A673 (cell line): ENCODE results near the gene CHDH. TPM values are rescaled to one million over a fixed set of nuclear protein-coding genes. Genes with fewer than 3 reads are reported as not detected.

Experiments
- BruUV-seq: library from RNA; stranded (reverse); fragments of 400-500 nt; replicated peaks from 2 replicates; lab custom pipeline; 2021; lab: Mats Ljungman, UMichigan
- CTCF ChIA-PET: fragments of 300-600 bp; sonication (Branson Sonifier 250); formaldehyde crosslinking; loops from one replicate; lab custom pipeline; 2022; ENCODE audit warnings: antibody characterized with exemption; lab: Charles Lee
- POLR2A ChIA-PET: fragments of 300-600 bp; sonication (Branson Sonifier 250); formaldehyde crosslinking; loops from one replicate; lab custom pipeline; 2022; ENCODE audit warnings: antibody characterized with exemption; ENCODE audit not compliant: low non-redundant PET; lab: Charles Lee
- DNase-seq: peaks from one replicate; pipeline ENCODE4 v3.0.0-alpha.2; 2015; ENCODE audit warnings: low spot score
- H3K27ac ChIP-seq: fragments of 200-600 bp; sonication (generic); 2 replicates; pipeline ENCODE4 v1.5.1; 2016; ENCODE audit warnings: mixed run types, low read depth, mild to moderate bottlenecking, mixed read lengths, antibody characterized with exemption, low read length; ENCODE audit not compliant: poor library complexity, severe bottlenecking
- H3K27me3 ChIP-seq: fragments of 200-600 bp; sonication (generic); replicated peaks from 2 replicates; pipeline ENCODE4 v1.6.1; 2017; ENCODE audit warnings: mixed run types, low read depth, mild to moderate bottlenecking, mixed read lengths, antibody characterized with exemption, low read length; ENCODE audit not compliant: insufficient read depth, poor library complexity
- H3K36me3 ChIP-seq: fragments of 200-600 bp; sonication (generic); 2 replicates; pipeline ENCODE4 v1.6.1; 2016; ENCODE audit warnings: mixed run types, mild to moderate bottlenecking, mixed read lengths, antibody characterized with exemption, low read length; ENCODE audit not compliant: insufficient read depth, poor library complexity, severe bottlenecking
- H3K4me1 ChIP-seq: fragments of 200-600 bp; sonication (generic); 2 replicates; pipeline ENCODE4 v1.6.1; 2017; ENCODE audit warnings: mixed run types, mild to moderate bottlenecking, mixed read lengths, antibody characterized with exemption, low read length; ENCODE audit not compliant: insufficient read depth, poor library complexity, severe bottlenecking
- H3K4me3 ChIP-seq: fragments of 200-600 bp; sonication (generic); 2 replicates; pipeline ENCODE4 v1.5.1; 2016; ENCODE audit warnings: low read depth, mixed run types, mild to moderate bottlenecking, mixed read lengths, low read length; ENCODE audit not compliant: poor library complexity, severe bottlenecking
- H3K9me3 ChIP-seq: fragments of 200-600 bp; sonication (generic); 2 replicates; pipeline ENCODE4 v1.6.1; 2016; ENCODE audit warnings: mixed run types, low read depth, mild to moderate bottlenecking, mixed read lengths, antibody characterized with exemption, low read length; ENCODE audit not compliant: poor library complexity, severe bottlenecking
- CTCF ChIP-seq: fragments of 300-800, 200-600 bp; sonication (generic); conservative IDR thresholded peaks from 2 replicates; pipeline ENCODE4 v1.5.1; 2017; ENCODE audit warnings: low read depth, mild to moderate bottlenecking, antibody characterized with exemption, low read length, moderate library complexity, mixed read lengths
- EZH2 ChIP-seq: fragments of 200-600 bp; sonication (generic); IDR thresholded peaks from 2 replicates; pipeline ENCODE4 v1.6.1; 2017; ENCODE audit warnings: borderline replicate concordance, low read depth, mild to moderate bottlenecking, mixed read lengths, antibody characterized with exemption, low read length; ENCODE audit not compliant: poor library complexity, severe bottlenecking
- intact Hi-C: fragments of 100-400 bp; cut with micrococcal nuclease; formaldehyde crosslinking; loops from one replicate; pipeline ENCODE4 v1.10.0; 2022; ENCODE audit not compliant: unreplicated experiment
- total RNA-seq: library from RNA; stranded (reverse); gene quantifications from 2 replicates; pipeline ENCODE4 v1.2.3, GENCODE V29; 2021

CHDH gene
- total RNA-seq, 1 experiment from 2014 or later: not detected

- TF ChIP-seq CTCF (no peak), EZH2 (no peak)
- intact Hi-C loops: no loop called here
- Histone ChIP-seq H3K36me3 (no peaks in the 10 kb centered on the region), H3K9me3 (no peaks in the 10 kb centered on the region), H3K27me3 (peaks cover 33% of the 10 kb centered on the region), H3K27ac (no peak overlapping the region), H3K4me1 (no peaks in the 10 kb centered on the region), H3K4me3 (peak overlapping the region; percentile 29)
- peak; percentile 3 for DNase-seq
- BruUV-seq: no TSS peak
- ChIA-PET CTCF (no interaction called here), POLR2A (no interaction called here)
Observed at GRCh38 chr3:53845103-53845880, 927 bp downstream of the CHDH start.

GRCh38 chr3:53844262-53845102, 1.7 kb downstream of the CHDH start:
- intact Hi-C loops: no loop called here
- POLR2A ChIA-PET: no interaction called here

More at GRCh38 chr3:53844262-53845102, 1.7 kb downstream of the CHDH start:
- Histone ChIP-seq H3K36me3 (no peaks in the 10 kb centered on the region), H3K9me3 (no peaks in the 10 kb centered on the region), H3K27ac (no peak overlapping the region), H3K27me3 (peaks cover 33% of the 10 kb centered on the region), H3K4me3 (no peak overlapping the region), H3K4me1 (no peaks in the 10 kb centered on the region)
- CTCF ChIA-PET: no interaction called here
- TF ChIP-seq EZH2: no peak
- TF ChIP-seq CTCF: no peak
- BruUV-seq: no TSS peak
- no peak for DNase-seq
